ENCODE data around the gene STX2. TPM values are rescaled to one million over a fixed set of nuclear protein-coding genes. Genes with fewer than 3 reads are reported as not detected.

Gene STX2
- polyA plus RNA-seq, 1 donor from 2014 or later, result 67.0 TPM

DNA sequence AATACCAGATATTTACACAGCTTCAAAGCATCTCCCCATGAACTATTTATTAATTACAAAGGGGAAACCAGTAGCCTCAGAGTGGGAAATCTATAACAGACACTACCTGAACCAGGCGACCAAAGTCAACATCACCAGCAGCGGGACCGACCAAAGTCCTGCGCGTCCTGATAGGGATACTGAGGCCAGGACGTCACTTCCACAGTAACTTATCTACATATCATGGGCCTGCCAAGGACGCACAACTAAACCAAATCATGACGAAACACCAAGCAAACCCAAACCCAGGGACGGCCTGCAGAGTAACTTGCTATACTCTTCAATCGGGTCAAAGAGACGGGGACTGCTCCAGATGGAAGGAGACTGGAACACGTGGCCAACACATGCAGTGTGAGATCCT, 96.9 kb downstream of the STX2 start:
- TF ChIP-seq SMC3 (conservative IDR thresholded peaks at IDR 0.05; ENCODE audit: poor library complexity), result no peak
- no peak for TF ChIP-seq TAF1 (IDR thresholded peaks at IDR 0.05; ENCODE audit: low read depth)
- no peak for TF ChIP-seq EP300 (conservative IDR thresholded peaks at IDR 0.05; ENCODE audit: poor library complexity, severe bottlenecking)
- no peak for TF ChIP-seq EZH2 (IDR thresholded peaks at IDR 0.05; ENCODE audit: borderline replicate concordance, insufficient read depth, low read length, poor library complexity, severe bottlenecking)
- TF ChIP-seq MXI1 (conservative IDR thresholded peaks at IDR 0.05; ENCODE audit: poor library complexity, severe bottlenecking), result no peak
- TF ChIP-seq CTCF (IDR thresholded peaks at IDR 0.05; ENCODE audit: poor library complexity, severe bottlenecking), result no peak
- TF ChIP-seq RAD21 (conservative IDR thresholded peaks at IDR 0.05), result no peak
- TF ChIP-seq REST (IDR thresholded peaks at IDR 0.05; ENCODE audit: borderline replicate concordance), result no peak
- TF ChIP-seq POLR2AphosphoS5 (IDR thresholded peaks at IDR 0.05), result no peak
- no peaks in the 10 kb centered on the region for H4K20me1 ChIP-seq (ENCODE audit: insufficient read depth)
- no peaks in the 10 kb centered on the region for H3F3A ChIP-seq (ENCODE audit: insufficient read depth, low read length, poor library complexity, severe bottlenecking)
- H3K79me2 ChIP-seq (replicated peaks; ENCODE audit: insufficient read depth, low read length), result no peaks in the 10 kb centered on the region
- no peak overlapping the region for H2AFZ ChIP-seq (ENCODE audit: low read depth, low read length)
- no peak overlapping the region for H3K9ac ChIP-seq (ENCODE audit: low read length)
- H3K9me3 ChIP-seq (ENCODE audit: low read length), result peaks cover 7% of the 10 kb centered on the region
- no peaks in the 10 kb centered on the region for H3K36me3 ChIP-seq (ENCODE audit: insufficient read depth, low read length)
- no peaks in the 10 kb centered on the region for H3K27me3 ChIP-seq (ENCODE audit: insufficient read depth, low read depth, low read length)
- no peak overlapping the region for H3K4me3 ChIP-seq (ENCODE audit: low read length)
- no peaks in the 10 kb centered on the region for H3K9me2 ChIP-seq (ENCODE audit: insufficient read depth, low read length)
- H3K27ac ChIP-seq (ENCODE audit: low read length), result no peak overlapping the region
- H3K4me2 ChIP-seq (ENCODE audit: low read length), result no peak overlapping the region

Small RNA genes within 50 kb of the gene (small RNA-seq; reads per million reads assigned to genes)
- gene RNU6-1077P, result 0.03 to 0.33 (median 0.07) reads per million in 3 experiments

Other genes with a start within 250 kb of the STX2 start
- 14.6 and 18.9 TPM in 2 replicates for gene RIMBP2, start 123.0 kb downstream of the STX2 start, polyA plus RNA-seq
- gene RAN, start 32.8 kb upstream of the STX2 start, polyA plus RNA-seq, result 579 and 616 TPM in 2 replicates
- 1.7 and 2.2 TPM in 2 replicates for gene ADGRD1, start 114.7 kb upstream of the STX2 start, polyA plus RNA-seq